Neural cell (in vitro differentiated cells): ENCODE data around the gene SNCB. TPM values are rescaled to one million over a fixed set of nuclear protein-coding genes. Genes with fewer than 3 reads are reported as not detected.
A peak's percentile ranks its signal among the peaks of the same experiment; 100 is the strongest.
"Not testable (repeated sequence)": the region's sequence is repeated elsewhere in the genome, so short reads cannot be mapped to it uniquely, and the experiment has no call there.

Experiments used
- H2AFZ ChIP-seq: fragments of 200-600, 300-800 bp; sonication (generic), shearing (Covaris generic); 2 replicates; pipeline ENCODE4 v1.6.0; 2014; ENCODE audit warnings: low read depth, mild to moderate bottlenecking, antibody characterized with exemption, low read length, moderate library complexity
- H3F3A ChIP-seq: fragments of 200-600 bp; shearing (Covaris generic); 2 replicates; pipeline ENCODE4 v1.6.1; 2016; ENCODE audit warnings: mild to moderate bottlenecking, moderate library complexity, mixed read lengths, antibody characterized with exemption, low read length; ENCODE audit not compliant: insufficient read depth, poor library complexity, severe bottlenecking
- H3K27ac ChIP-seq: fragments of 200-600, 300-800 bp; sonication (generic), shearing (Covaris generic); 2 replicates; pipeline ENCODE4 v1.5.1; 2014; ENCODE audit warnings: mild to moderate bottlenecking, low read length, moderate library complexity
- H3K27me3 ChIP-seq: fragments of 300-800, 200-600 bp; sonication (generic), shearing (Covaris generic); 2 replicates; pipeline ENCODE4 v1.6.0; 2014; ENCODE audit warnings: mild to moderate bottlenecking, low read depth, low read length, moderate library complexity; ENCODE audit not compliant: insufficient read depth
- H3K36me3 ChIP-seq: fragments of 300-800, 200-600 bp; sonication (generic), shearing (Covaris generic); 2 replicates; pipeline ENCODE4 v1.5.1; 2014; ENCODE audit warnings: mild to moderate bottlenecking, antibody characterized with exemption, low read length, moderate library complexity; ENCODE audit not compliant: insufficient read depth
- H3K4me2 ChIP-seq: fragments of 300-800, 200-600 bp; sonication (generic), shearing (Covaris generic); 2 replicates; pipeline ENCODE4 v1.6.0; 2014; ENCODE audit warnings: mild to moderate bottlenecking, low read length
- H3K4me3 ChIP-seq: fragments of 300-800, 200-600 bp; sonication (generic), shearing (Covaris generic); 2 replicates; pipeline ENCODE4 v1.5.1; 2014; ENCODE audit warnings: mild to moderate bottlenecking, low read length, moderate library complexity
- H3K79me2 ChIP-seq: fragments of 200-600 bp; shearing (Covaris generic); replicated peaks from 2 replicates; pipeline ENCODE4 v1.6.0; 2014; ENCODE audit warnings: mild to moderate bottlenecking, low read length, moderate library complexity; ENCODE audit not compliant: insufficient read depth
- H3K9ac ChIP-seq: fragments of 300-800, 200-600 bp; sonication (generic), shearing (Covaris generic); 2 replicates; pipeline ENCODE4 v1.6.1; 2016; ENCODE audit warnings: mild to moderate bottlenecking, low read length, mixed read lengths
- H3K9me2 ChIP-seq: fragments of 200-600 bp; shearing (Covaris generic); 2 replicates; pipeline ENCODE4 v1.6.1; 2016; ENCODE audit warnings: mild to moderate bottlenecking, low read length, mixed read lengths; ENCODE audit not compliant: insufficient read depth
- H3K9me3 ChIP-seq: fragments of 200-600, 300-800 bp; sonication (generic), shearing (Covaris generic); 2 replicates; pipeline ENCODE4 v1.6.1; 2016; ENCODE audit warnings: mild to moderate bottlenecking, mixed run types, low read length, moderate library complexity, mixed read lengths
- H4K20me1 ChIP-seq: fragments of 200-600 bp; shearing (Covaris generic); 2 replicates; pipeline ENCODE4 v1.6.1; 2016; ENCODE audit warnings: mild to moderate bottlenecking, mixed run types; ENCODE audit not compliant: insufficient read depth
- CTCF ChIP-seq: fragments of 450-650 bp; IDR thresholded peaks from 2 replicates; pipeline ENCODE4 v1.5.1; 2014; ENCODE audit warnings: antibody characterized with exemption, mild to moderate bottlenecking, moderate library complexity; ENCODE audit not compliant: poor library complexity, severe bottlenecking
- EP300 ChIP-seq: fragments of 450-650 bp; conservative IDR thresholded peaks from 2 replicates; pipeline ENCODE4 v1.6.1; 2014; ENCODE audit warnings: antibody characterized with exemption, mild to moderate bottlenecking, moderate library complexity; ENCODE audit not compliant: poor library complexity, severe bottlenecking
- EZH2 ChIP-seq: fragments of 200-600, 300-800 bp; shearing (Covaris generic), sonication (generic); IDR thresholded peaks from 2 replicates; pipeline ENCODE4 v1.6.1; 2014; ENCODE audit warnings: antibody characterized with exemption, low read length, borderline replicate concordance, mild to moderate bottlenecking; ENCODE audit not compliant: insufficient read depth, poor library complexity, severe bottlenecking
- MXI1 ChIP-seq: fragments of 450-650 bp; conservative IDR thresholded peaks from 2 replicates; pipeline ENCODE4 v1.6.1; 2014; ENCODE audit warnings: antibody characterized with exemption, mild to moderate bottlenecking; ENCODE audit not compliant: poor library complexity, severe bottlenecking
- POLR2AphosphoS5 ChIP-seq: IDR thresholded peaks from 2 replicates; pipeline ENCODE4 v1.6.1; 2012
- RAD21 ChIP-seq: fragments of 450-650 bp; conservative IDR thresholded peaks from 2 replicates; pipeline ENCODE4 v1.6.1; 2014; ENCODE audit warnings: antibody characterized with exemption, mild to moderate bottlenecking, moderate library complexity
- REST ChIP-seq: IDR thresholded peaks from 2 replicates; pipeline ENCODE4 v1.6.1; 2012; ENCODE audit warnings: borderline replicate concordance
- polyA plus RNA-seq: library from polyadenylated mRNA; depleted of rRNA; stranded (reverse); fragments of >200 nt; gene quantifications from 2 replicates; pipeline ENCODE4 v1.2.3, GENCODE V29; 2014

The SNCB gene
- polyA plus RNA-seq, 1 donor from 2014 or later: 10.1 TPM

- TF ChIP-seq CTCF (no peak), RAD21 (no peak), EZH2 (no peak), EP300 (no peak), MXI1 (no peak), REST (no peak), POLR2AphosphoS5 (no peak)
- Histone ChIP-seq H3K4me2 (no peak overlapping the region), H3K36me3 (no peaks in the 10 kb centered on the region), H3K27ac (peak overlapping the region; percentile 25), H3F3A (no peaks in the 10 kb centered on the region), H3K9me3 (no peaks in the 10 kb centered on the region), H3K9me2 (no peaks in the 10 kb centered on the region), H3K4me3 (peak overlapping the region; percentile 24), H3K79me2 (peaks cover 26% of the 10 kb centered on the region), H3K27me3 (no peaks in the 10 kb centered on the region), H4K20me1 (peaks cover 6% of the 10 kb centered on the region), H3K9ac (no peak overlapping the region), H2AFZ (no peak overlapping the region)
These were observed 28.3 kb downstream of the SNCB start for GRCh38 chr5:176601901-176602482.

GRCh38 chr5:176599749-176600430, 30.4 kb downstream of the SNCB start:
- H3K9me2 ChIP-seq, H3K27me3 ChIP-seq, H3K4me3 ChIP-seq, H3K9me3 ChIP-seq, H3K36me3 ChIP-seq, H2AFZ ChIP-seq, H3F3A ChIP-seq, H3K9ac ChIP-seq, H3K4me2 ChIP-seq, H3K27ac ChIP-seq, H4K20me1 ChIP-seq: not testable (repeated sequence)
- H3K79me2 ChIP-seq: peaks cover 15% of the 10 kb centered on the region
